Measurements from ENCODE around the gene ROBO1.

ROBO1 gene

DNA sequence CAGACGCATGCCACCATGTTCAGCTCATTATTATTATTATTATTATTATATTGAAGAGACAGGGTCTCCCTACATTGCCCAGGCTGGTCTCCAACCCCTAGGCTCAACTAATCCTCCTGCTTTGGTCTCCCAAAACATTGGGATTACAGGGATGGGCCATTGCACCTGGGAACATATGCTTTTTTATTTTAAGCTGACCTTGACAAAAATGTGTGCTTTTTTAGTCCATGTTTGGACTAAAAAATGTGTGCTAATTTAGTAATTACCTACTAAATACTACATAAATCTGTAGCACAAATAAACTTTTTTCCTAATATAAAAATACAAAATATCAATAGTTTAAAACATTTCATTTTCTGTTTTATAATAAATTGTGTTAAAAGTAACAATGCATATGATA is 693.2 kb downstream of the ROBO1 start:
- no peak for DNase-seq (ENCODE audit: low read depth)

DNA sequence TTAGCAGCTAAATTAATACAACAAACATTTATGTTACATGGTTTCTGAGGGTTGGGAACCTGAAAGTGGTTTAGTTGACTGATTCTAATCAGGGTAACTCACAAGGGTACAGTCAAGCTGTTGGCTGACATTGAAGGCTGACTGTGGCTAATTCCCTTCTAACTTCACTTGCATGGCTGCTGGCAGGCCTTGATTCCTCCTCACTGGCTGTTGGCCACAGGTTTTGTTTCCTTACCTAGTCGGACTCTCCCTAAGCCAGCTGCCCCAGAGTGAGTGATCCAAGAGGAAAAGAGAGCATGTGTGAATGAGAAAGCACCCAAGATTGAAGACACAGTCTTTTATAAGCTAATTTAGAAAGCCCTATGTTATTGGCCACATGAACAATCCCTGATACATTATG is 700.1 kb downstream of the ROBO1 start:
- no peak for DNase-seq (ENCODE audit: low read depth)

DNA sequence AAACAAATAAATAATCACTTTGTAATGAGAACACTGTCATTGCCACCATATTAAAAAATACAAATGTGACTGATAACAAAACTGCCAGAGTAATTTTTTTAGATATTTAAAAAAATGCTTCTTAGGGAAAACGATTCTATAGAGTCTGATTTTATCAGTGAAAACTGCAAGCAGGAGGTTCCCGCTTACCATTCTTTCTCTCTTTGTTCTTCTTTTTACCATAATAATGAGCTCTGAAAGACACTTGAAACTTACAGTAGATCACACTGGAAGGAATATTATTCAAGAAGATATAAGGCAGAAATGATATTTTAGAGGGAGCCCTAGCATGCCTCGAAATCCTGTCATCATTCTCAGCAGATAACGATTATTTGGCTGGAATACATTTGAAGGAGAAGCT is 701.3 kb downstream of the ROBO1 start:
- DNase-seq (ENCODE audit: low read depth) = no peak

DNA sequence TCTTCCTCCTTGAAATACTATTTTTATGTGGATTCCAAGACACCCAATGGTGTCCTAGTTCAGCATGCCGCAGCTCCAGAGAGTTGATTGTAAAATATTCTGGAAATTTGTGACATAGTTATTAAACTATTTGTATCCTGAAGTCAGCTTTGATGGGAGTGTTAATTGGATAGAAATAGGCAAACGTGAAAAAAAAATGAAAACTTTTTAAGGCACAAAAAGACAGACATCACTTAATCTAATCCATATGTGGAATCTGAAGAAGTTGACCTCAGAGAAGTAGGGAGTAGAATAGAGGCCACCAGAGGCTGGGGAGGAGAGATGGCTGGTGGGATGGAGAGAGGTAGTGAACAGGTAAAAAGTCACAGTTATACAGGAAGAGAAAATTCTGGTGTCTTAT is 704.2 kb downstream of the ROBO1 start:
- no peak for DNase-seq (ENCODE audit: low read depth)

DNA sequence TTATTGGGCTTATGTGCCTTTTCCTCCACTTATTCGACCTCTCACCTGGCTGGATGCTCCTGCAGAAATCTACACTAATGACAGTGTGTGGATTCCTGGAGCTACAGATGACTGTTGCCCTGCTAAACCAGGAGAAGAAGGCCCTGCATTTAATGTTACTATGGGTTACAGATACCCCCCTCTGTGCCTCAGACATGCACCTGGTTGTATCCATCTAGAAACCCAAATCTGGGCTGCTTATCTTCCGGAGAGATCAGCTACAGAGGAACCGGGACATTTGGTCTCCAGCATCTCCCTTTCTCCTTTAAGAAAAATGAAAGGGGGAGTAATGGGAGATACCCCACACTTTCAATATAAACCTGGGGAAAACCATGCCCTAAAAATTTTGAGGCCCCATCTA is 710.0 kb downstream of the ROBO1 start:
- DNase-seq (ENCODE audit: low read depth) = no peak

DNA sequence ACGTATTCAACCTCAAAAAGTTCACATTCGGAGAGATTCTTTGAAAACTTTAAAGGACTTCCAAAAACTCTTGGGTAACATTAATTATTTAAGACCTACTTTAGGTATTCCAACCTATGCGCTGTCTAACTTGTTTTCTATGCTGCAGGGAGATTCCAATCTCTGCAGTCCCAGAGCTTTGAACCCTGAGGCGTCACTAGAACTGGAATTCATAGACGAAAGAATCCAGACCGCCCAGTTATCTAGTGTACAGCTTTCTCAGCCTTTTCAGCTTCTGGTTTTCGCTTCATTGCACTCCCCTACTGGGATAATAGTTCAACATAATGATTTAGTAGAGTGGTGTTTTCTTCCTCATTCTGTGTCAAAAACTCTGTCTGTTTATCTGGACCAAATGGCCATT is 711.3 kb downstream of the ROBO1 start:
- DNase-seq (ENCODE audit: low read depth) = no peak

DNA sequence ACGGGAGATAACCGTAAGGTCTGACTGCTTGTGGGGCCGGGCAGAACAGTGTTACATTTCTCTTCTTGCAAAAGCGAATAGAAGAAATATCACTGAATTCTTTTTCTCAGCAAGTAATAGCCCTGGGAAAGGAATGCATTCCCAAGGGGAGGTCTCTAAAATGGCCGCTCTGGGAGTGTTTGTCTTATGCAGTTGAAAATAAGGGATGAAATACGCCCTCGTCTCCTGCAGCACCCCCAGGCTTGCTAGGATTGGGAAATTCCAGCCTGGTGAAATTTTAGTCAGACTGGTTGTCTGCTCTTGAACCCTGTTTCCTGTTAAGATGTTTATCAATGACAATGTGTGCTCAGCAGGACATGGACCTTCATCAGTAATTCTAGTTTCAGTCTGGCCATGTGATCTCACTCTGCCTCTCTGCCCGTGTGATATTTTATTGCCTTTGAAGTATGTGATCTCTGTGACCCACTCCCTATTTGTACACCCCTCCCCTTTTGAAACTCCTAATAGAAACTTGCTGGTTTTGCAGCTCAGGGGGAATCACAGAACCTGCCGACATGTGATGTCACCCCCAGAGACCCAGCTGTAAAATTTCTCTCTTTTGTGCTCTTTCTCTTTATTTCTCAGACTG is 715.6 kb downstream of the ROBO1 start:
- DNase-seq (ENCODE audit: low read depth) = no peak

DNA sequence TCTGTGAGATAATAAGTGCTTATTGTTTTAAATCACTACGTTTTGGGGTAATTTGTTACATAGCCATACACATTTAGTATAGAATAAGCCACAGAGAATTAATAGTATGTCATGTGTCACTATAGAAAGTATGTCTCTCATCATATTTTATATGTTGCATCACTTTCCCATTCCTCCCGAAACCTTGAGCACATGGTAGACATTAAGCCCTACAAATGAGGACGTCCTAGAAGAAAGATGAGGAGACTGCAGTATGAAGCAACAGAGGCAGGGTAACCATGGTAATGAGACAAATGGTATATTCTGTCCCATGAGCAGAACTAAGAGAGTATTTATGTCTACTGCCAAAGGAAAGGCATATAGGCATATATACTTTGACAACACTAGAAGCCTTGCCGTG is 720.2 kb downstream of the ROBO1 start:
- no peak for DNase-seq (ENCODE audit: low read depth)

DNA sequence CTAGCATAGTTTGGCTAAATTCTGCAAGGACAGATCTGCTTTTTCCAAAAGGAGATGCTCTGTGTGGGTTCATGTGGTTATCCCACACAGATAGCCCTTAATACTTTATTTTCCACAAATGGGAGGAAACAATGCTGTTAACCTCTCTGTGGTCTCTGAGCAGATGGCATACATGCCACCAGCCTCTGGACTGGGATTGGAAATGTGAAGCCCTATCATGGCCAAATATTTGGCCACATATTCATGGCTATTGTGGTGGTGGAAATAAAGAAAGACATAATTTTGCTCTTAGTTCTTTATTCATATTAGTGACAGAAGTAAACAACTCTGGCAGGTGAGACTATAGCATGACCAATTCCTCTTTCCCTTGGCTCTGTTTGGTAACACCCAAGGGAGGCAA is 726.2 kb downstream of the ROBO1 start:
- no peak for DNase-seq (ENCODE audit: low read depth)

DNA sequence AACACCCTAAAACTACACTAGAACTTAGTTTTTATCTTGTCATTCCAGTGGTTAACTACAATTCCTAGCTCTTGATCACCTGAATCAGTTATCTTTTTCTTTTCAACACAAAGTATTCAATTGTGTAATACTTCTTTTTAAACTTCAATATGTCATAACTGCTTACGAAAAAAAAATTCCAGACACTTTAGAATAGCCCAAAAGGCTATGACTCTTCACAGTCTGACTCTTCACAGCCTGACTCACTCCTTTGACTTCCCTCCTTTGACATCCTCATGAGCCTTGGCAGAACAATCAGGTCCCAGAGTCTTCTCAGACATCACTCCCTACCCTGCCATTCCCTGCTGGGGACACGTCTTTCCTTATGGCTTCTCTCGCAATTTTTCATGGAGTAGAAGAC is 727.1 kb downstream of the ROBO1 start:
- DNase-seq (ENCODE audit: low read depth) = no peak

DNA sequence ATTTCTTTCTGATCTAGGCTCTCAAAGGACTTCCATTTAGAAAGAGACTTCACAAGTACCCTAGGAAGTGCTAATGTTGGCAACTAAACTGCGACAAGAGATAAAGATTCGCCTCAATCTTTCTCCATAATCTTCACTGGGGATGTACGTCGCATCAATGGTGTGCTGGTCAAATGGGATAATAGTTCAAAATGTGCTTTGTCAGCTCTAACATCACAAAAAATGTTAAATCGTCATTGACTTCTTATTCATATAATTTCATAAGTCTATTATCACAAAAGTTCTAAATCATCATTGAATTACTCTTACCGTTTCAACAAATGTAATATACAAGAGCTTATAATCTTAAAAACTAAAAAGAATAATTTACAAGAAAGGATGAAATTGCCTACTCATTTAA is 727.7 kb downstream of the ROBO1 start:
- DNase-seq (ENCODE audit: low read depth) = no peak

DNA sequence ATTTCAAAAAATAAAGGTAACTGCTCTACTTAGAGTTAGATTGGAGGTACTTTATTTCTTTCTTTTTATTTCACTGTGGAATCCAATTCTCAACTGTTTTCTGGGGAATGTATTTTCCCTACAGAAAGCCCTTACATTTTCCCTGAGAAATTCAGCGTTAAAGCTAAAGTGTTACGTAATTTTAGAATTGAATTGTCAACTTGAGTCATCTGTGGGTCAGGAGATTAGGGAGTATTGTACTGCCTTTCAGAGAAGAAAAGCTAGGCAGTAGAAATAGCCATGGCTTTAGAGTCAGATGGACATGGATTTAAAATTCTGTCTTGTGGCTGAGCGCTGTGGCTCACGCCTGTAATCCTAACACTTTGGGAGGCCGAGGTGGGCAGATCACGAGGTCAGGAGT is 728.6 kb downstream of the ROBO1 start:
- DNase-seq (ENCODE audit: low read depth) = no peak

DNA sequence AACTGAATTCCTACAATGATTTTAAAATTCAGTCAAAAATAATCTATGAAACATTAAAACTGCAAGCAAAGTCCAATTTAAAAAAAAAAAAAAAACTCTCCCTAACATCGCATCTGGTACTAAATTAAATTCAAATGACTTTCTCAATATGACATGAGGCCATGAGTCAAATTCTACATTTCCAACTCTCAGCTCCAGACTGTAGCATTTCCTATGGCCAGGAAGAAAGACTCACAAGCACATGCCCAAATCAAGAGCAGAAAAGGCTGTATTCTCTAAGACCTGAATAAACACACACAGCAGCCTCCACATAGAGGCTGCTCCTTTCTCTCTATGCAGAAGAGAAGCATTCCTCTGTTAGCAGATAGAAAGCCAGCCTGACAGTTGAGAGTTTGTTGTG is 729.2 kb downstream of the ROBO1 start:
- DNase-seq (ENCODE audit: low read depth) = no peak

DNA sequence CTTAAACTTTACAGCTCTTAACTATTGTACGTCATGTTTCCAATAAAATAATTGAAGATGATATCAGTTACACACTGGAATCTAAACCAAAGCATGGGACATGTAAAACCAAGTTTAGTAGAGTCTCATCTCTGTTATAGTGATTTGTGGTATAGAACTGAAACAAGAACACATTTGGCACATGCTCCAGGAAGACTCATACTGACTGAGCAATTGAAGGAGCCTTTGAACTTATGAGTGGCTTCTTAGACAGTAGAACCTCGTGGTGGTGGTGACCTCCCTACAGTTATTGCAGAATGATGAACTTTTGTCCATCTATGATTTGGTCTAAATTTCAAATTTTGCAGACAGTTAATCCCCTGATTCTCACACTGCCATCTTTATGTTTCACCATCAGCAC is 729.7 kb downstream of the ROBO1 start:
- no peak for DNase-seq (ENCODE audit: low read depth)

DNA sequence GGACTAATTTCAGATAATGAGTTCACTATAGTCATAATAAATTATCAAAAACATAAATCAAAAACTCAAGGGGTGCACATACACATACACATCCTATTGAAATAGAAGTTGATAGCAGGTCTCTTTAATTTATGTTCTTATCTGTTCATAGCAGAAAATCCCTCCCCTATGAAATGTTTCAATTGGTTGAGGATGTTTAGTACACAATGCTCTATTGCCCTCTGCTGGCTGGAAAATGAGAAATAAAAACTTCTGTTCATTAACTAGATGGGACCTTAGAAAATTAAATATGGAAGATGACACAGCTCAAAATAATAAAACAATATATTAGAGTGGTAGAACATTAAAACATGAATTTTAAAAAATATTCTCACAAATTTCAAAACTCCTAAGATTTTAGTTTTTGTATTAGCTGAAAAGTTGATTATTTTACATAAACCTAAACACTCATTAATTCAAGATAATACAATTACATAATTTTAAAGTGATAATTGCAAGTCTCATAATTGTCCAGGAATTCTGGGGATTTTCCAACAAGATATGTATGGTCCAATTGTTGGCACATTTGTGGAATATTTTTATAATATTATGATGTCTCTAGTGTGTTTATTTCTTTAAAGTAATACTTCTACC is 735.0 kb downstream of the ROBO1 start:
- DNase-seq (ENCODE audit: low read depth) = no peak

DNA sequence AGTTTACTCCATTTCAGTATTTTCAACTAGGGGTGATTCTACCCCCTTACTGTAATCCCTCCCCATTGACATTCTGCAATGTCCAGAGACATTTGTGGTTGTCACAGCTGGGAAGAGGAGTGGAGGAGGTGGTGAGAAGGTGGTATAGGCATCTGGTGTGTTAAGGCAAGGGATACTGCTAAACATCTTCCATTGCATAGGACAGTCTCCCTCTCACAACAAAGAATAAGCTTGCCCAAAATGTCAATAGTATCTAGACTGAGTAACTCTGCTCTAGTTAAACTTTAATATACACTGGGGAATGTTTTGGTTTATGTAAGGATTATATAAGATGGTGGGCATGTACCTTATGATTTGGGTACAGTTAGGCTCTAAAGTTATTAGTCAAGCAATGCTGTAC is 737.6 kb downstream of the ROBO1 start:
- DNase-seq (ENCODE audit: low read depth) = no peak

DNA sequence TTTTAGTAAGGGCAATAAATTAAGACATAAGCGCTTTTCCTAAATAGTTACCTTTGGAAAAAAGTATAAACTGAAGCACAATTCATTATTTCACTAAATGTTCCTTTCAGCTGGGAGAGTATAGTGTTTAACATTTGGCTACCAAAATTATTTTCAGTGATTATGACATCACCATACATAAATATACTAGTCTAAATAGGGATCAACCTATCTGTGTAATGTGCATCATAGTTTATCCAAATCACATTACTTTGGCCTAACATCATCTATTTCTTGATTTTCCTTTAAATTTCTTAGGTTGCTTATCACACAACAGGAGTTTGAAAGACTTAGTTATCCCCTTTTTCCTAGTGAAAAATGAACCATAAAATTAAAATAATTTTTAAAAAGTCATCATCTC is 738.9 kb downstream of the ROBO1 start:
- no peak for DNase-seq (ENCODE audit: low read depth)

DNA sequence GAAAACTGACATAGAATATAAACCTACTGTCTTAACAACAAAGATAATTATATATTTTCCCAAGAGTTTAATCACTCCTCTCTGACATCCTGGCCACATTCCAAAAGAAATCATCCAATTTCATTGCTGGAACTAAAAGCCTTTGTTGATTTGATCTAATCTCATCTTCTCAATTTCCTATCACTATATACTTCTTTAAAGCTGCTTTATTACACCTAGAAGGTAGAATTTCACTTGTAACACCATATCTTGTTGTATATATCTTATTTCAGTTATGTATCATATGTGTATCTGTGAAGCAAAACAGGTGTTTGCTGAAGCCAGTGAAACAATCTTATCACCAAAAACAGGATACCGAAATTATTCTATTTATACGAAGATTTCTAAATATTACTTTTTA is 740.2 kb downstream of the ROBO1 start:
- DNase-seq (ENCODE audit: low read depth) = no peak

DNA sequence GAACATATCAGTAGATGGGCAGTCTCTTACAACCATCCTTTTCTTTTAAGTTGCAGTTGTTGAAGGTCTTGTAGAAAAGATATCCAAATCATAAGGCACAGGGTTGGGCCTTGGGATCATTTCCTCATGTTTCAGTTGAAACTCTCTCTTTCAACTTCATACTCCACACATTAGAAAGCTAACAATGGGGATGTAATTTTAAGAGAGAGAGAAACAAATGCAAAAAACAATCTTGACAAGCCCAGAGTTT is 747.9 kb downstream of the ROBO1 start:
- no peak for DNase-seq (ENCODE audit: low read depth)

DNA sequence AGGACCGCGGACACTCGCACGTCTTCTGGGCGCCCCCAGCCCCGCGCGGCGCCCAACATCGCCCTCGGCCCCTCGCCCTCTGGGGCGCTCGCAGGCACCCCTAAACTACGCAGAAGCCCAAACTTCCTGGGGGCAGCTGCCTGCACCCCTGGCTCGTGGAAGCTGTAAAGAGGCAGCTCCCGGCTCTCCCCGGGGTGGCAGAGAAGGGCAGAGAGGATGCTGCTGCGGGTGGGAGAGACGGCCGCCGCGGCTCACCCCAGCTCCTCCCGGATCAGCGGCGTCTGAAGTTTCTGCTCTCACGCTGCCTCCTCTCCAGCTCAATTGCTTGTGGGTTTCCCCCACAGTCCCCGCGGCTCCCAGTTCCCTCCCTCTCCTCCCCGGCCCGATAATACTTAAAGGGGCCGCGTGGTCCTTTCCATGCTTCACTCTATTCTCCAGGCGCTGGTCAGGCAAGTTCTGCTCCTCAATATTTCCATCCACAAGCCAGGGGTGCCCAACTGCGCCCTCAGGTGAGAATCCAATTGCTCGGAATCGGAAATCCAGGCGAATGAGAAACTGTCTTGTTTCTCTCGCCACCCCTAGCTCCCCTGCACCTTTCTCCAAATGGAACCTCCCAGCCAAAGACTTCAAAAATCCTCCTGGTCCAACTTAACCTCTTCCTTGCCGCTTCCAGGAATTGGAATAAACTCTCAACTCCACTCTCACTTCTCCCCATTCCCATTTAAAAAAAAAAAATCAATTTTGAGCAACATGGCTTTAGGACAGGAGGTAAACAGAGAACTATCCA is 748.5 kb downstream of the ROBO1 start:
- DNase-seq (ENCODE audit: low read depth) = peak; percentile 52

DNA sequence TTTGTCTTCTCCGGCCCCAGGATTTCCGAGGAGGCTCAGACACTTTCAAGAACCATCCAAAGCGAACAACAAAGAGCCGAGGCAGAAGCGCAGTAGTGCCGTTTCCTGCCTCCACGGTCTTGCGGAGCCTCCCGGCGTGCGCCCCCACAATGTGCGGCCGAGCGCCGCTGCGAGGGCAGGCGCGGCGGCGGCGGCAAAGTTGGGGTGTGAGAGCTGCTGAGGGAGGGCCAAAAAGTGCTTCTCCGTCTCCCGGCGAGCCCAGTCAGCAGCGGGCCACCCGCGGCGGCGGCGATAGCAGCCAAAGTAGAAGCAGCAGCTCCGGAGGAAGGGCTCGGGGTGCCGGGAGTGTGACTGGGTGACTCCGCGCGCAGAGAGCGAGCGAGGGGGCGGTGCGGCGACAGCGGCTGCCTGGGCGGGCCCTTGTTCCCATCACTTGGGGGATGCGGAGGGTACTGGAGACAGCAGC is 749.1 kb downstream of the ROBO1 start:
- no peak for DNase-seq (ENCODE audit: low read depth)

DNA sequence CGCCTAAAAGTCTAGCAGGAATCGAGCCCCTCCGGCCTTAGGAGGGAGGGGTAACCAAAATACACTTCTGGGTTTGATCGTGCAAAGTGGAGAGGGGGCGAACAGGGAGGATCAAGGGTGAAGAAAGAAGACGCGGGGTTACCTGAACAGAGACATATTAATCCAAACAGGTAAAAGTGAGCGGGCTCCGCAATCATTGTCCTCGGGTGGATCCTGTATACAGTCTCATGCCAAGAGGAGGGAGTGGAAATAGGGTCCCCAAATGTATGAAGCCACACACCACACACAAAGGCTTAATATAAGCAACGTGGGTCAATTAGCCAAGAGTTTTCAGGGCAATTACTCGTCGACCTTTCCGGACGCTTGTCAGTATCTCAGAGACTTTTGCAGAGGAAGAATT is 749.5 kb downstream of the ROBO1 start:
- no peak for DNase-seq (ENCODE audit: low read depth)

DNA sequence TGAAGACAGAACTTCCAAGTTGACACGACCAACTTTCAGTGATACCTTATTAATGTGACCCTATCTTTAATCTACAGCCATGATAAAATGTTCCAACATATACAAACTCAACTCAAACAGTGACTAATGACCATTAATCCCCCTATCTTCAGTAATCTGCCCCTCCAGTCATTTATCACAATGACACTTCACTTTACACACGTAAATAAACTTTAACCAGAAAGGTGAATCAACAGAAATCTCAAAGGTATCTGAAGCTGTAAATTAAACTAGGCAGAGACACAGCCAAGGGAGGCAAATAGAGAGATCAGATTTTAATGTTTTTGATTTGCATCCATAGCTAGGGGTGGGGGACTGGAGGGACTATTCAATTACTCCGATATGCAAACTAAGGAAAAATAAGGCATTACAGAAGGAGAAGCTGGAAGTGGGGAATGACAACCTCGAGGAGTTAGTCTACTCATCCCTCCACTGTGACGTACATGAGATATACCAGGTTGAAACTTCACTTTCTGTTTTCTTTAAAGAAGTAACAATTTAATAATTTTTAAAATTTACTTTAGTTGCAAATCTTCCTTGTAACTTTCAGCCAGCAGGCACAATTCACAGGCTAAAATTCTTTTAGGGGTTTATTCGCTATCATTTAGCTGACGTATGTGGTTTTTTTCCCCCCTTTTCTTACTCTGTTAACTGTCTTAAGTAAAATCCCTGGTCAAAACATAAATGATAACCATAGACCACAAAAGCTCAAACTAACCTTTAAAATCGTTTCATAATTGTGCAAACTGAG is 751.0 kb downstream of the ROBO1 start:
- DNase-seq (ENCODE audit: low read depth) = no peak
